Left lung (tissue), 10 donors: ENCODE measurements around the gene HORMAD2. TPM values are rescaled to one million over a fixed set of nuclear protein-coding genes. Genes with fewer than 3 reads are reported as not detected.

Experiments
- ATAC-seq: fragments of 200-7000 bp; cut with Tn5 transposase; one replicate; pipeline ENCODE4 v1.9.1; 2020; ENCODE audit warnings: moderate library complexity
- DNase-seq, 4 donors: peaks; one replicate each; pipeline ENCODE4 v3.0.0-alpha.2; 2013 to 2020
- H3K27ac ChIP-seq, 2 donors: fragments of 200-600 bp; sonication (generic) in 1 of 2; one replicate each; pipeline versions ENCODE4 v1.5.0 to v1.8.0; 2020 to 2021
- H3K27me3 ChIP-seq, 2 donors: fragments of 200-600 bp; sonication (generic) in 1 of 2; one replicate each; pipeline versions ENCODE4 v1.5.0 to v1.8.0; 2020 to 2021
- H3K36me3 ChIP-seq, 2 donors: fragments of 200-600 bp; sonication (generic) in 1 of 2; one replicate each; pipeline versions ENCODE4 v1.5.0 to v1.8.0; 2020 to 2021
- H3K4me1 ChIP-seq, 2 donors: fragments of 200-600 bp; one replicate each; pipeline ENCODE4 v1.8.0; 2021
- H3K4me3 ChIP-seq, 2 donors: fragments of 200-600 bp; sonication (generic) in 1 of 2; one replicate each; pipeline versions ENCODE4 v1.5.0 to v1.8.0; 2020 to 2021; ENCODE audit warnings: mild to moderate bottlenecking in 1 of 2
- H3K9me3 ChIP-seq, 2 donors: fragments of 200-600 bp; sonication (generic) in 1 of 2; one replicate each; pipeline versions ENCODE4 v1.5.0 to v1.8.0; 2020 to 2021
- intact Hi-C, 2 donors: fragments of 100-400 bp; cut with DNase I; formaldehyde crosslinking; loops; one replicate each; pipeline versions ENCODE4 v1.11.2 to v1.14.2; 2022
- polyA plus RNA-seq, 6 donors: library from polyadenylated mRNA; unstranded; fragments of 120-200 nt; gene quantifications; one replicate each; pipeline ENCODE4 v1.2.1, GENCODE V29; 2013; ENCODE audit not compliant: insufficient read length in 6 of 6
- total RNA-seq, 2 donors: library from RNA; stranded (reverse); fragmentation: NEBNext Ultra II Directional; extraction: Animal tissue kit (Norgen Biotek cat#: 25700); gene quantifications; one replicate each; pipeline ENCODE4 v1.2.1, GENCODE V29; 2021
- TF ChIP-seq, protein P1 (sequence below), 2 donors: fragments of 200-600 bp; sonication (generic) in 1 of 2; IDR thresholded peaks; one replicate each; pipeline versions ENCODE4 v1.5.0 to v1.8.0; 2021; ENCODE audit warnings: antibody characterized with exemption in 2 of 2
- donor health status: DM: no; HTN: yes; CAD: no.
- donor health status: DM: no; HTN: no; CAD: no.

The HORMAD2 gene
- total and polyA plus RNA-seq, 8 donors, result 0.13 to 0.74 (median 0.20) TPM; not detected in 2

DNA sequence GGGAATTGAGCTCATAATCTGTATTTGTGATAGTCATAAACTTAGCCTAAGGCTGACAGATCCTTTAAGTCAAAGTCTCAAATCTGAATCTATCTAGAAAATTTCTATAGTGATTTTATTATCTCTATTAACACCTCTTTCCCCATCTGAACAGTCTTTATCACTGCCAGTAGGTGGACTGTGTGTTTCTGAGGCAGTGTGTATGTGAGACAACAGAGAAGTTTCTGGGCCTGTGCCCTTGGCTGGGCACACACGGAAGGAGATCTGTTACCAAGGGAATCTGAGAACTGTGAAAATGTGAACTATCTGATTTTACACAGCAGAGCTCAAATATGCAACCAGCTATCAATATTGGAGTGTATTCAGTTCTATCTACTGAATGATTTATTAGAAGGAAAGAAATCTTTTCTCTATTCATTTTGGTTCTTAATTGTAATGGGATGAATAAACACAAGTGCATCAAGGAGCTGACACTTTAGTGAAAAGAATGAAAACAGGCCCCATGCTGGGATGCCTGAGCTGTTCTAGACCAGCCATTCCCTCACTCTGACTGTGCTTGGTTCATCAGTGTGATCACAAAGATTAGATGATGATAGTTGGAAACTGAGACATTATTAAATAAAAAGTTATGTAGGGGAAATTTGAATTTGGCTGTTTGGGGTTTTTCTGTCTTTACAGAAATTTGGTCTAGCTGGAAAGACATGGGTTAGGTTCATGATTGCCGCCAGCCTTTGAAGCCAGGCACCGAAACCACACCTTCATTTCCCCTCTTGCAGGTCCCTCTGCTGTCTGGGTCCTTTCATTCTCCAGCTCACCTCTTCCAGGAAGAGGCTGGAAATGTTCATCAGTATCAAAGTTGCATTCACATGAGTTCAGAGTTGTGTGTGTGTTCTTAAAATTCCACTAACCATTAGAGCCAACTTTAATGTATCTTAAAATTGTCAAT lies 98.2 kb downstream of the HORMAD2 start:
- Histone ChIP-seq H3K36me3 (no peaks in the 10 kb centered on the region), H3K4me3 (no peak overlapping the region), H3K27ac (peak overlapping the region in 1 of 2 donors; percentile 62), H3K27me3 (no peaks in the 10 kb centered on the region), H3K9me3 (no peaks in the 10 kb centered on the region), H3K4me1 (peaks cover 0 to 9% of the 10 kb centered on the region in 2 donors)
- intact Hi-C loops, result no loop called here
- TF ChIP-seq, protein P1, sequence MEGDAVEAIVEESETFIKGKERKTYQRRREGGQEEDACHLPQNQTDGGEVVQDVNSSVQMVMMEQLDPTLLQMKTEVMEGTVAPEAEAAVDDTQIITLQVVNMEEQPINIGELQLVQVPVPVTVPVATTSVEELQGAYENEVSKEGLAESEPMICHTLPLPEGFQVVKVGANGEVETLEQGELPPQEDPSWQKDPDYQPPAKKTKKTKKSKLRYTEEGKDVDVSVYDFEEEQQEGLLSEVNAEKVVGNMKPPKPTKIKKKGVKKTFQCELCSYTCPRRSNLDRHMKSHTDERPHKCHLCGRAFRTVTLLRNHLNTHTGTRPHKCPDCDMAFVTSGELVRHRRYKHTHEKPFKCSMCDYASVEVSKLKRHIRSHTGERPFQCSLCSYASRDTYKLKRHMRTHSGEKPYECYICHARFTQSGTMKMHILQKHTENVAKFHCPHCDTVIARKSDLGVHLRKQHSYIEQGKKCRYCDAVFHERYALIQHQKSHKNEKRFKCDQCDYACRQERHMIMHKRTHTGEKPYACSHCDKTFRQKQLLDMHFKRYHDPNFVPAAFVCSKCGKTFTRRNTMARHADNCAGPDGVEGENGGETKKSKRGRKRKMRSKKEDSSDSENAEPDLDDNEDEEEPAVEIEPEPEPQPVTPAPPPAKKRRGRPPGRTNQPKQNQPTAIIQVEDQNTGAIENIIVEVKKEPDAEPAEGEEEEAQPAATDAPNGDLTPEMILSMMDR (IDR thresholded peaks at IDR 0.05), result no peak
- no peak for DNase-seq
- ATAC-seq, result no peak

DNA sequence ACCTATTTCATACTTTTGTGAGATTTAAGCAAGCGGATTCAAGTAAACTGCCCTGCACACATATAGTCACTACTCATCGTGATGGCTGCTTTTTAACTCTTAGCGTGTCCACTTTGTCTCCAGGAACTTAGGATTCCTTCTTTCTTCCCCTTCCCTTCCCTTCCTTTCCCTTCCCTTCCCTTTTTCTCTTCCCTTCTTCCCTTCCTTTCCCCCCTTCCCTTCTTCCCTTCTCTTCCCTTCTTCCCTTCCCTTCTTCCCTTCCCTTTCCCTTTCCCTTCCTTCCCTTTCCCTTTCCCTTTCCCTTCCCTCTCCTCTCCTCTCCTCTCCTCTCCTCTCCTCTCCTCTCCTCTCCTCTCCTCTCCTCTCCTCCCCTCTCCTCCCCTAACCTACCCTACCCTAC lies 100.4 kb downstream of the HORMAD2 start:
- ATAC-seq (no peak), DNase-seq (no peak)
- peaks cover 0 to 9% of the 10 kb centered on the region in 2 donors for H3K4me1 ChIP-seq
- intact Hi-C loops, result no loop called here
- H3K36me3 ChIP-seq, result no peaks in the 10 kb centered on the region
- H3K9me3 ChIP-seq, result no peaks in the 10 kb centered on the region
- no peaks in the 10 kb centered on the region for H3K27me3 ChIP-seq
- H3K27ac ChIP-seq, result no peak overlapping the region
- TF ChIP-seq, protein P1 (IDR thresholded peaks at IDR 0.05), result no peak
- H3K4me3 ChIP-seq, result no peak overlapping the region

DNA sequence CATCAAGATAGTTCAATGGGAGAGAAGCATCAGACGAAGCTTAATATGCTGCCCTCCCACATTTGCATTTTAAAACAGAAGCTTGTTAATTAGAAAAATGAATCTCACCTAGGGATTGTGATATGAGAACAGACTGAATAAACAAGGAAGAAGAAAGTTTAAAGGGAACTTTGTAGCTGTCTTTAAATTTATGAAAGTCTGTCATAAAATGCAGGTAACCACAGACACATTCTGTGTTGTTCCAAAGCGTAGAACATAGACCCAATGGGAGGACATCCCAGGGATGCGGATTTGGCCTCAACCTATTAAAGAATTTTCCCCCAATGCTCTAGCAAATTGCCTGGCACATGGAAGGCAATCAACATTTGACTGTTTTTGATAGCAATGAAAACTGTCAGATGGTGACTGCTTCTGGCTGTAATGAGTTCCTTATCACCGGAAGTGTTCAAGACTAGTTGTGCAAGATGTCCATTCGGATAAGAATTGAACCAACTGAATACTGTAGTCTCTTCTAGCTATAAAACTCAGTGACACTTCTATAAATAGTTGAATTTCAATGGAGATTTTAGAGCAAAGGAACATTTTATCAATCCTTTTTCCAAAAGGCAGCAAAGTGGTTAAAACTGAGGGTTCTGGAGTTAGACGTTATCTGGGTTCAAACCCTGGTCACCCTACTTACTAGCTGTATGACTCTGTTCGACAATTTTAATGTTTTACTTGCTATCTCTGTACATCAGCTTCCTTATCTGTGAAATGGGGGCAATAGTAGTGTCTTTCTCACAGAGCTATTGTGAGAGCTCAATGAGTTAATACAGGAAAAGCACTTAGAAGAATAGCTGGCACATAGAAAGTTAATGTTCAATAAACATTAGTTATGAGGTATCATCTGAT lies 101.4 kb downstream of the HORMAD2 start:
- Histone ChIP-seq H3K4me1 (peaks cover 0 to 16% of the 10 kb centered on the region in 2 donors), H3K27me3 (no peaks in the 10 kb centered on the region), H3K27ac (peak overlapping the region in 1 of 2 donors; percentile 1), H3K4me3 (no peak overlapping the region), H3K9me3 (no peaks in the 10 kb centered on the region), H3K36me3 (no peaks in the 10 kb centered on the region)
- intact Hi-C loops, result no loop called here
- TF ChIP-seq, protein P1 (IDR thresholded peaks at IDR 0.05), result no peak
- no peak for DNase-seq
- ATAC-seq, result no peak

GRCh38 chr22:30182350-30182745 lies 102.1 kb downstream of the HORMAD2 start:
- Histone ChIP-seq H3K36me3 (no peaks in the 10 kb centered on the region), H3K27me3 (no peaks in the 10 kb centered on the region), H3K4me1 (peaks cover 0 to 18% of the 10 kb centered on the region in 2 donors), H3K4me3 (no peak overlapping the region), H3K9me3 (no peaks in the 10 kb centered on the region), H3K27ac (no peak overlapping the region)
- no peak for DNase-seq
- no peak for ATAC-seq
- TF ChIP-seq, protein P1 (IDR thresholded peaks at IDR 0.05), result no peak
- intact Hi-C loops, result no loop called here

DNA sequence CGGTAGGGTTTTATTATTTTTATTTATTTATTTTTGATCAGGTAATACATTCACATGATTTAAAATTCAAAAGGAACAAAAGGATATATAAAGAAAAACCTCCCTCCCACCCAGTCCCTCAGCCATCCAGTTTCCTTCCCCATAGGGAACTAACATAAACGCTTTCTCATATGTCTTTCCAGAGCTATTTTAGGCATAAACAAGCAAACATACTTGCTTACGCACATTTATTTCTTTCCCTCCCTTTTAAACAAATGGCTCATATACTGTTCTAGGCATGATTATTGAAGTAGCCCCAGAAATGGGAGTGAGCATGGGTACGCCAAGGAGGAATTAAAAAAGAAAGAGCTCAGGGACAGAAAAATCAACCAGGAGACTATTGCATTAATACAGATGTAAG lies 102.6 kb downstream of the HORMAD2 start:
- Histone ChIP-seq H3K4me1 (peaks cover 0 to 18% of the 10 kb centered on the region in 2 donors), H3K36me3 (no peaks in the 10 kb centered on the region), H3K27me3 (no peaks in the 10 kb centered on the region), H3K27ac (no peak overlapping the region), H3K4me3 (no peak overlapping the region), H3K9me3 (no peaks in the 10 kb centered on the region)
- intact Hi-C loops, result no loop called here
- TF ChIP-seq, protein P1 (IDR thresholded peaks at IDR 0.05), result no peak
- ATAC-seq, result no peak
- no peak for DNase-seq
